ENCODE results near the gene MYO1D.
"Not testable (repeated sequence)": the region's sequence is repeated elsewhere in the genome, so short reads cannot be mapped to it uniquely, and the experiment has no call there.

The MYO1D gene

GRCh38 chr17:32772453-32773025, 104.4 kb downstream of the MYO1D start:
- DNase-seq, result peak; percentile 7

- DNase-seq, result peak; percentile 13
Observed at GRCh38 chr17:32771396-32771795, 105.5 kb downstream of the MYO1D start.

GRCh38 chr17:32769846-32770245, 107.1 kb downstream of the MYO1D start:
- no peak for DNase-seq

GRCh38 chr17:32763855-32764439, 113.0 kb downstream of the MYO1D start:
- DNase-seq, result no peak

GRCh38 chr17:32759476-32759875, 117.4 kb downstream of the MYO1D start:
- DNase-seq, result no peak

GRCh38 chr17:32757963-32758362, 119.0 kb downstream of the MYO1D start:
- DNase-seq, result no peak

- no peak for DNase-seq
Observed at GRCh38 chr17:32756696-32757095, 120.2 kb downstream of the MYO1D start.

- DNase-seq, result peak; percentile 52
Observed at GRCh38 chr17:32755045-32755805, 121.7 kb downstream of the MYO1D start.

- DNase-seq, result no peak
Observed at GRCh38 chr17:32752934-32753333, 124.0 kb downstream of the MYO1D start.

- DNase-seq, result no peak
Observed at GRCh38 chr17:32747856-32748255, 129.1 kb downstream of the MYO1D start.

- no peak for DNase-seq
Observed at GRCh38 chr17:32746698-32747097, 130.2 kb downstream of the MYO1D start.

- DNase-seq, result no peak
Observed at GRCh38 chr17:32746280-32746679, 130.6 kb downstream of the MYO1D start.

- DNase-seq, result no peak
Observed at GRCh38 chr17:32742681-32743538, 134.0 kb downstream of the MYO1D start.

- no peak for DNase-seq
Observed at GRCh38 chr17:32741381-32741780, 135.5 kb downstream of the MYO1D start.

GRCh38 chr17:32739722-32740121, 137.2 kb downstream of the MYO1D start:
- no peak for DNase-seq

GRCh38 chr17:32739151-32739550, 137.8 kb downstream of the MYO1D start:
- DNase-seq, result not testable (repeated sequence)

GRCh38 chr17:32733401-32733800, 143.5 kb downstream of the MYO1D start:
- no peak for DNase-seq

GRCh38 chr17:32732900-32733299, 144.0 kb downstream of the MYO1D start:
- DNase-seq, result no peak

- no peak for DNase-seq
Observed at GRCh38 chr17:32732296-32732642, 144.7 kb downstream of the MYO1D start.

GRCh38 chr17:32731556-32732295, 145.2 kb downstream of the MYO1D start:
- DNase-seq, result no peak

- no peak for DNase-seq
Observed at GRCh38 chr17:32727681-32728080, 149.2 kb downstream of the MYO1D start.

- no peak for DNase-seq
Observed at GRCh38 chr17:32725697-32726096, 151.2 kb downstream of the MYO1D start.
